ENCODE results near the gene TRMT10B. TPM values are rescaled to one million over a fixed set of nuclear protein-coding genes. Genes with fewer than 3 reads are reported as not detected.
A peak's percentile ranks its signal among the peaks of the same experiment; 100 is the strongest.

The TRMT10B gene
- total RNA-seq, 4 donors from 2014 or later, result 0.88 to 14.6 (median 5.2) TPM

DNA sequence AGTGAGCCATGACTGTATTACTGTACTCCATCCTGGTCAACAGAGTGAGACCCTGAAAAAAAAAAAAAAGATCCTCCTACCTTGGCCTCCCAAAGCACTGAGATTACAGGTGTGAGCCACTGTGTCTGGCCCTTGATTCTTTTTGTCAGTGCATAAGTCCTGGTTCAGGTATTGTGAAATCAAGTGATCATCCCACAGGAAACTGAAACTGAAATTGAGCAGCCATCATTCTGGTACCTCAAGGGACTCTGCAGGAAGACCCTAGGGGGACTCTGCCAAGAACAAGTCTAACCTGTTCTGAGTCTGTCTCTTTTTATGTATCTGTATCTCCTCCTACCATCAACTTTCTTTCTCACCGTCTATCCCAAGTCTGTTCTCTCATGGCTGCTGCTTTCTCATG, 45.1 kb downstream of the TRMT10B start:
- intact Hi-C loops (cut with DNase I; ENCODE audit: low total_unique reads), result no loop called here
- no peaks in the 10 kb centered on the region for H3K36me3 ChIP-seq
- H3K4me1 ChIP-seq, result peaks cover 8 to 20% of the 10 kb centered on the region in 2 donors
- TF ChIP-seq POLR2A (IDR thresholded peaks at IDR 0.05), result no peak
- TF ChIP-seq, protein P1, sequence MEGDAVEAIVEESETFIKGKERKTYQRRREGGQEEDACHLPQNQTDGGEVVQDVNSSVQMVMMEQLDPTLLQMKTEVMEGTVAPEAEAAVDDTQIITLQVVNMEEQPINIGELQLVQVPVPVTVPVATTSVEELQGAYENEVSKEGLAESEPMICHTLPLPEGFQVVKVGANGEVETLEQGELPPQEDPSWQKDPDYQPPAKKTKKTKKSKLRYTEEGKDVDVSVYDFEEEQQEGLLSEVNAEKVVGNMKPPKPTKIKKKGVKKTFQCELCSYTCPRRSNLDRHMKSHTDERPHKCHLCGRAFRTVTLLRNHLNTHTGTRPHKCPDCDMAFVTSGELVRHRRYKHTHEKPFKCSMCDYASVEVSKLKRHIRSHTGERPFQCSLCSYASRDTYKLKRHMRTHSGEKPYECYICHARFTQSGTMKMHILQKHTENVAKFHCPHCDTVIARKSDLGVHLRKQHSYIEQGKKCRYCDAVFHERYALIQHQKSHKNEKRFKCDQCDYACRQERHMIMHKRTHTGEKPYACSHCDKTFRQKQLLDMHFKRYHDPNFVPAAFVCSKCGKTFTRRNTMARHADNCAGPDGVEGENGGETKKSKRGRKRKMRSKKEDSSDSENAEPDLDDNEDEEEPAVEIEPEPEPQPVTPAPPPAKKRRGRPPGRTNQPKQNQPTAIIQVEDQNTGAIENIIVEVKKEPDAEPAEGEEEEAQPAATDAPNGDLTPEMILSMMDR (IDR thresholded peaks at IDR 0.05), result no peak
- DNase-seq, result no peak
- no peaks in the 10 kb centered on the region for H3K9me3 ChIP-seq
- H3K4me3 ChIP-seq, result no peak overlapping the region
- H3K27ac ChIP-seq, result no peak overlapping the region
- no peaks in the 10 kb centered on the region for H3K27me3 ChIP-seq

DNA sequence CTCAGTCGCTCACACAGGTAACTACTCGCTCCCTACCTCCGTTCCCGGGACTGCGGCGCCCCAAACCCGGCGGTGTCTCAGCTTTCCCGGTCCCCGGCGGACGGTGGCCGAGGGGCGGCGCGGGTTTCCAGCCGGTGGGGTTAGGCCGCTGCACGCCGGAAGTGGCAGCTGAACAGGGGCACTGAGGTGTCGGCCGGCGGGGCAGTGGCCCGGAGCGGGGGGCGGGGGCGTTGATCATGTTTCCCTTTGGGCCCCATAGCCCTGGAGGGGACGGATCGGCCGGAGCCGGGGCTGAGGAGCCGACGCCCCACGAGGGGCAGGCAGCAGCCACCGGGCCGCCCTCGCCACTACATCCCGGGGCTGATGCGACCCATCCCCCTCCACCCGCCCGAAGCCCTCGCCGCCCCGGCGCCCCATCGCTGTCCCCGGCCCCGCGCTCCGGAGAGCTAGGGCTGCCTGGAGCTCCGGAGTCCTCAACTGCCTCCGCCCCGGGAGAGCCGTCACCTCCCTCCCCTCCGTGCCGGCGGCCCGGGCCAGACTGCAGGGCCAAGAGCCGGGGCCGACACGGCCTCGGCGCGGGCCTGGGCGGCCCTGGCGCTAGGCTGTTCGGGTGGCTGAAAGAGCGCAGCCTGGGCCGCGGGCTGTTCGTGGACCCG, 47.2 kb downstream of the TRMT10B start, which contains the start of gene DCAF10:
Gene DCAF10 (plus strand): TSS at position 167 of the 656 bp plus-strand sequence. CDS start 70 bp downstream, at position 237.
- intact Hi-C loops (cut with DNase I; ENCODE audit: low total_unique reads), result no loop called here
- Histone ChIP-seq H3K27me3 (no peaks in the 10 kb centered on the region), H3K27ac (peak within 1 kb of the TSS; percentile 75 to 76), H3K36me3 (no peaks in the 10 kb centered on the region), H3K9me3 (no peaks in the 10 kb centered on the region), H3K4me3 (peak within 1 kb of the TSS; percentile 79 to 81), H3K4me1 (peaks cover 8 to 23% of the 10 kb centered on the region in 2 donors)
- TF ChIP-seq, protein P1 (IDR thresholded peaks at IDR 0.05), result peak in 2 of 4 experiments; percentile 29 to 48
- peak in 1 of 2 donors; percentile 71 for TF ChIP-seq POLR2A (IDR thresholded peaks at IDR 0.05)
- DNase-seq, result peak; percentile 76 to 85

DNA sequence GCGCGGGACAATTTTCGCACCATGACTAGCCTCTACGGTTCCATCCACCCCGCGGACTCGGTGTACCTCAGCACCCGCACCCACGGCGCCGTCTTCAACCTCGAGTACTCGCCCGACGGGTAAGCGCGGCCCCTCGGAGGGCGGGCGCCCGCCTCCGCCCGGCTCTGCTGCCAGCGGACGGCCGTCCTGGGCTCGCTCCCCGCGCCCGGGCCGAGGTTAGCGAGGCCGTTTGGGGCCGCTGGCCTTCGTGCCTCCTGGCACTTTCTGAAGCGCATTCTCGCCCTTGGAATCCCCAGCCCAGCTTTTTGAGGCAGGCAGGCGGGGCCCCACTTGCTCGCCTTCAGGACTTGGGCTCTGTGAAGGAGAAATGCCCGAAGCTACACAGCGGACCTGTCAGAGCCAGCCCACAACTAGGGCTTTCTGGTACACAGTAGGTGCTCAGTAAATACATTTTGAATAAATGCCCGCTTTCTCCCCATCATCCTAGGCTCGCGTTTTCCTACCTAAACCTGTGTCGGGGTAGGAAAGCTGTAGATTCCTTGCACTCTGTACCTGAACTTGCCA, 47.8 kb downstream of the TRMT10B start:
- Histone ChIP-seq H3K27ac (peak overlapping the region; percentile 75 to 76), H3K4me1 (peaks cover 8 to 23% of the 10 kb centered on the region in 2 donors), H3K36me3 (no peaks in the 10 kb centered on the region), H3K9me3 (no peaks in the 10 kb centered on the region), H3K4me3 (peak overlapping the region; percentile 79 to 81), H3K27me3 (no peaks in the 10 kb centered on the region)
- intact Hi-C loops (cut with DNase I; ENCODE audit: low total_unique reads), result no loop called here
- peak in 1 of 2 donors; percentile 19 for DNase-seq
- TF ChIP-seq POLR2A (IDR thresholded peaks at IDR 0.05), result no peak
- TF ChIP-seq, protein P1 (IDR thresholded peaks at IDR 0.05), result no peak

DNA sequence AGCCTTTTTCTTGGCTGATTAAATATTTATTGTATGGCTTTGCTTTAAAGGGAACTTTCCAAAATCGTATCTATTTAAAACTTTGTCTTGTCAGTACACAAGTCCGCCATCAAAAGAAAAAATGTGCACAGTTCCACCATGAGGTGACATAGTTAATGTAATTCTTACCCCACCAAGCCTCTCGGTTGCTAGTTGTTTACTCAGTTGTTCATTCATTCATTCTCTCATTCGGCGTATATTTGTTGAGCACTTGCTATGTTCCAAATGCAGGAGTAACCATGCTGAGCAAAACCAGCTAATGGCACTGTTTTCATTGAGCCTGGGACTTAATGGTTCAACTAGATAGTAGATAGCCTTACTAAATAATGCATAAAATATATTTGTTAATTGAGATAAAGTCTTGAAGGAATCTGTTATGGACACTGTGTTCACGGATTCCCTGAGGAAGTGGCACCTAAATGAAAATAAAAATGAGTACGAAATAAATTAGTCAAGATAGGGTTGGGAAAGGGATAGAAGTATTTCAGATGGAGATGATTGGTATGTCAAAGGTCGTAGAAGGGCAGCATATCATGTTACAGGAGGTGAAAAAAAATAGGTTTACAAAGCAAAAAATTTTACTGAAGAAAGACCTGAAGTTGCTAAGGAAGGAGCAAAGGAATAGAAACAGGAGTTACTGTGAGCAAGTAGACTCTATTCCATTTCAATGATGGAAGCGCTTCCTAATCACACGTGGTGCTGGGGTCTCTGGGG, 48.5 kb downstream of the TRMT10B start:
- no peaks in the 10 kb centered on the region for H3K36me3 ChIP-seq
- H3K27me3 ChIP-seq, result no peaks in the 10 kb centered on the region
- DNase-seq, result no peak
- TF ChIP-seq, protein P1 (IDR thresholded peaks at IDR 0.05), result no peak
- no peak for TF ChIP-seq POLR2A (IDR thresholded peaks at IDR 0.05)
- H3K4me1 ChIP-seq, result peaks cover 8 to 23% of the 10 kb centered on the region in 2 donors
- H3K9me3 ChIP-seq, result no peaks in the 10 kb centered on the region
- intact Hi-C loops (cut with DNase I; ENCODE audit: low total_unique reads), result no loop called here
- H3K27ac ChIP-seq, result no peak overlapping the region
- peak overlapping the region; percentile 79 to 81 for H3K4me3 ChIP-seq

Data from uterus (tissue), 4 donors.